Keratinocyte (primary cell): ENCODE measurements around the gene DUSP28. TPM values are rescaled to one million over a fixed set of nuclear protein-coding genes. Genes with fewer than 3 reads are reported as not detected.

Source experiments
- DNase-seq: peaks from one replicate; pipeline ENCODE4 v3.0.0-alpha.2; 2011; ENCODE audit warnings: low read depth, missing footprints, low spot score
- FAIRE-seq: peaks from 2 replicates; lab custom pipeline; 2011; peaks lifted over from hg19 to GRCh38; lab: Jason Lieb, UNC
- H2AFZ ChIP-seq: 2 replicates; pipeline ENCODE4 v1.6.0; 2012; ENCODE audit warnings: low read length, control low read depth, inconsistent platforms; ENCODE audit not compliant: control insufficient read depth
- H3K27ac ChIP-seq: 2 replicates; pipeline ENCODE4 v1.5.1; 2011; ENCODE audit warnings: low read length; ENCODE audit not compliant: control insufficient read depth, insufficient read depth
- H3K27me3 ChIP-seq: 3 replicates; pipeline ENCODE4 v1.6.0; 2011; ENCODE audit warnings: low read length; ENCODE audit not compliant: control insufficient read depth, insufficient read depth; ENCODE audit errors: extremely low read depth
- H3K36me3 ChIP-seq, 2 experiments: 2 replicates in 1 of 2; 3 replicates in 1 of 2; pipeline ENCODE4 v1.5.1; 2011; ENCODE audit warnings: low read length in 2 of 2, mild to moderate bottlenecking in 1 of 2; ENCODE audit not compliant: control insufficient read depth in 2 of 2, insufficient read depth in 2 of 2; ENCODE audit errors: extremely low read depth in 1 of 2
- H3K4me1 ChIP-seq: 3 replicates; pipeline ENCODE4 v1.5.1; 2011; ENCODE audit warnings: low read length; ENCODE audit not compliant: control insufficient read depth, insufficient read depth; ENCODE audit errors: extremely low read depth
- H3K4me2 ChIP-seq: 3 replicates; pipeline ENCODE4 v1.6.0; 2011; ENCODE audit warnings: low read depth, low read length; ENCODE audit not compliant: control insufficient read depth, insufficient read depth; ENCODE audit errors: extremely low read depth
- H3K4me3 ChIP-seq, 3 experiments: fragments of 200-600 bp in 1 of 3; sonication (generic) in 1 of 3; 2 replicates in 2 of 3; 3 replicates in 1 of 3; pipeline ENCODE4 v1.5.1; 2011 to 2016; ENCODE audit warnings: low read length in 3 of 3, mild to moderate bottlenecking in 3 of 3, control low read depth in 2 of 3, inconsistent platforms in 1 of 3, low read depth in 1 of 3, mixed read lengths in 1 of 3, mixed run types in 1 of 3, moderate library complexity in 1 of 3; ENCODE audit not compliant: control insufficient read depth in 2 of 3, insufficient read depth in 2 of 3; ENCODE audit errors: extremely low read depth in 1 of 3
- H3K79me2 ChIP-seq: 2 replicates; pipeline ENCODE4 v1.6.0; 2012; ENCODE audit warnings: low read length; ENCODE audit not compliant: control insufficient read depth, insufficient read depth
- H3K9ac ChIP-seq: 3 replicates; pipeline ENCODE4 v1.6.0; 2011; ENCODE audit warnings: low read length; ENCODE audit not compliant: control insufficient read depth, insufficient read depth; ENCODE audit errors: extremely low read depth
- H3K9me1 ChIP-seq: 3 replicates; pipeline ENCODE4 v1.6.0; 2011; ENCODE audit warnings: low read length; ENCODE audit not compliant: control insufficient read depth, insufficient read depth; ENCODE audit errors: extremely low read depth
- H3K9me3 ChIP-seq: 2 replicates; pipeline ENCODE4 v1.5.1; 2012; ENCODE audit warnings: low read depth, low read length; ENCODE audit not compliant: control insufficient read depth
- H4K20me1 ChIP-seq: 3 replicates; pipeline ENCODE4 v1.6.0; 2011; ENCODE audit warnings: low read length; ENCODE audit not compliant: control insufficient read depth, insufficient read depth; ENCODE audit errors: extremely low read depth
- CTCF ChIP-seq, 3 experiments: IDR thresholded peaks in 1 of 3; conservative IDR thresholded peaks in 1 of 3; optimal IDR thresholded peaks in 1 of 3; 2 replicates in 2 of 3; 3 replicates in 1 of 3; pipeline versions ENCODE3 to v1.5.1; 2011; ENCODE audit warnings: low read length in 3 of 3, mild to moderate bottlenecking in 3 of 3, moderate library complexity in 2 of 3, control low read depth in 1 of 3, inconsistent platforms in 1 of 3; ENCODE audit not compliant: insufficient read depth in 2 of 3; ENCODE audit errors: extremely low read depth in 1 of 3
- EZH2 ChIP-seq: IDR thresholded peaks from one replicate; pipeline ENCODE4 v1.6.1; 2012; ENCODE audit warnings: inconsistent platforms, mild to moderate bottlenecking, low read length, moderate library complexity
- dilution Hi-C: fragments of 300-500 bp; cut with MboI; formaldehyde crosslinking; loops from one replicate; pipeline ENCODE4 v1.7.0; 2020; ENCODE audit warnings: low sequenced_read_pairs; ENCODE audit not compliant: extremely low pct_ligation_motif_present
- polyA plus RNA-seq, 5 experiments: library from polyadenylated mRNA; depleted of rRNA in 3 of 5; stranded (reverse) in 3 of 5; stranded (forward) in 1 of 5; unstranded in 1 of 5; fragments of >200 nt; gene quantifications; 1 replicate in 1 of 5; 2 replicates in 3 of 5; 3 replicates in 1 of 5; pipeline versions ENCODE4 v1.2.1 to v1.2.3, GENCODE V29; 2011 to 2012; ENCODE audit warnings: missing spikeins in 2 of 5, low read depth in 1 of 5, low replicate concordance in 1 of 5

DUSP28 gene
- polyA plus RNA-seq, 1 donor (not counting 4 experiments of a cell fraction or from before 2014, with no cell fraction given): 4.4 TPM

GRCh38 chr2:240591226-240591625, 31.1 kb downstream of the DUSP28 start:
- no peak overlapping the region for H3K4me3 ChIP-seq
- H3K9ac ChIP-seq: no peak overlapping the region
- peaks cover 3% of the 10 kb centered on the region for H3K9me1 ChIP-seq
- no peak overlapping the region for H3K27ac ChIP-seq
- no peaks in the 10 kb centered on the region for H3K27me3 ChIP-seq
- peaks cover 19% of the 10 kb centered on the region for H4K20me1 ChIP-seq
- TF ChIP-seq CTCF (optimal IDR thresholded peaks at IDR 0.05 in 1 of 3, IDR thresholded peaks at IDR 0.05 in 1 of 3, conservative IDR thresholded peaks at IDR 0.05 in 1 of 3; ENCODE audit: extremely low read depth in 1 of 3, insufficient read depth in 2 of 3, low read length in 3 of 3): no peak
- no peak for TF ChIP-seq EZH2
- H3K9me3 ChIP-seq: no peaks in the 10 kb centered on the region
- FAIRE-seq: no peak
- dilution Hi-C loops: no loop called here
- H3K36me3 ChIP-seq: peaks cover 5 to 18% of the 10 kb centered on the region in 2 experiments
- H3K4me2 ChIP-seq: no peak overlapping the region
- H2AFZ ChIP-seq: no peak overlapping the region
- peaks cover 11% of the 10 kb centered on the region for H3K4me1 ChIP-seq
- peaks cover 47% of the 10 kb centered on the region for H3K79me2 ChIP-seq
- DNase-seq: no peak

DNA sequence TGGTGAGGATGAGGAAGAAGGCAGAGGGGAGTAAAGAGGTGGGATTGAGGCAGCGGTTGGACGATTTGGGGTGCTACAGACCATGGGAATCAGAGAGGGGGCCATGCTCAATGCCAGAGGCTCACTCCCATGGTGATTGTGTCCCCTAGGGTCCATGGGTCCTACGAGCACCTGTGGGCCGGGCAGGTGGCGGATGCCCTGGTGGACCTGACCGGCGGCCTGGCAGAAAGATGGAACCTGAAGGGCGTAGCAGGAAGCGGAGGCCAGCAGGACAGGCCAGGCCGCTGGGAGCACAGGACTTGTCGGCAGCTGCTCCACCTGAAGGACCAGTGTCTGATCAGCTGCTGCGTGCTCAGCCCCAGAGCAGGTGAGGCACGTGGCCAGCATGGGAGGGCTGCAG, 31.6 kb downstream of the DUSP28 start:
- dilution Hi-C loops: no loop called here
- peaks cover 3% of the 10 kb centered on the region for H3K9me1 ChIP-seq
- no peaks in the 10 kb centered on the region for H3K9me3 ChIP-seq
- no peak for TF ChIP-seq EZH2
- TF ChIP-seq CTCF (optimal IDR thresholded peaks at IDR 0.05 in 1 of 3, IDR thresholded peaks at IDR 0.05 in 1 of 3, conservative IDR thresholded peaks at IDR 0.05 in 1 of 3; ENCODE audit: extremely low read depth in 1 of 3, insufficient read depth in 2 of 3, low read length in 3 of 3): no peak
- FAIRE-seq (no peak), DNase-seq (no peak)
- no peak overlapping the region for H3K9ac ChIP-seq
- peaks cover 47% of the 10 kb centered on the region for H3K79me2 ChIP-seq
- no peaks in the 10 kb centered on the region for H3K27me3 ChIP-seq
- H3K4me1 ChIP-seq: peaks cover 11% of the 10 kb centered on the region
- no peak overlapping the region for H3K4me3 ChIP-seq
- peaks cover 22% of the 10 kb centered on the region for H4K20me1 ChIP-seq
- no peak overlapping the region for H3K4me2 ChIP-seq
- H2AFZ ChIP-seq: no peak overlapping the region
- H3K36me3 ChIP-seq: peaks cover 5 to 23% of the 10 kb centered on the region in 2 experiments
- H3K27ac ChIP-seq: no peak overlapping the region
